Left ventricle myocardium superior (tissue), 1 donor: ENCODE data around the gene LTB. TPM values are rescaled to one million over a fixed set of nuclear protein-coding genes. Genes with fewer than 3 reads are reported as not detected.
A peak's percentile ranks its signal among the peaks of the same experiment; 100 is the strongest.

ENCODE experiments used
- ATAC-seq: fragments of 200-7000 bp; cut with Tn5 transposase; one replicate; pipeline ENCODE4 v1.9.1; 2020; ENCODE audit warnings: mild to moderate bottlenecking, moderate library complexity
- DNase-seq: peaks from one replicate; pipeline ENCODE4 v3.0.0-alpha.2; 2020
- intact Hi-C: fragments of 100-400 bp; cut with micrococcal nuclease; formaldehyde crosslinking; loops from one replicate; pipeline ENCODE4 v1.11.0; 2022
- total RNA-seq: library from RNA; stranded (reverse); fragmentation: NEBNext Ultra II Directional; extraction: Animal tissue kit (Norgen Biotek cat#: 25700); gene quantifications from one replicate; pipeline ENCODE4 v1.2.1, GENCODE V29; 2021
- donor health status: DM: no; HTN: yes; CAD: no; lungs with severe emphysema.

LTB gene
- total RNA-seq, 1 donor from 2014 or later, result 0.40 TPM

DNA sequence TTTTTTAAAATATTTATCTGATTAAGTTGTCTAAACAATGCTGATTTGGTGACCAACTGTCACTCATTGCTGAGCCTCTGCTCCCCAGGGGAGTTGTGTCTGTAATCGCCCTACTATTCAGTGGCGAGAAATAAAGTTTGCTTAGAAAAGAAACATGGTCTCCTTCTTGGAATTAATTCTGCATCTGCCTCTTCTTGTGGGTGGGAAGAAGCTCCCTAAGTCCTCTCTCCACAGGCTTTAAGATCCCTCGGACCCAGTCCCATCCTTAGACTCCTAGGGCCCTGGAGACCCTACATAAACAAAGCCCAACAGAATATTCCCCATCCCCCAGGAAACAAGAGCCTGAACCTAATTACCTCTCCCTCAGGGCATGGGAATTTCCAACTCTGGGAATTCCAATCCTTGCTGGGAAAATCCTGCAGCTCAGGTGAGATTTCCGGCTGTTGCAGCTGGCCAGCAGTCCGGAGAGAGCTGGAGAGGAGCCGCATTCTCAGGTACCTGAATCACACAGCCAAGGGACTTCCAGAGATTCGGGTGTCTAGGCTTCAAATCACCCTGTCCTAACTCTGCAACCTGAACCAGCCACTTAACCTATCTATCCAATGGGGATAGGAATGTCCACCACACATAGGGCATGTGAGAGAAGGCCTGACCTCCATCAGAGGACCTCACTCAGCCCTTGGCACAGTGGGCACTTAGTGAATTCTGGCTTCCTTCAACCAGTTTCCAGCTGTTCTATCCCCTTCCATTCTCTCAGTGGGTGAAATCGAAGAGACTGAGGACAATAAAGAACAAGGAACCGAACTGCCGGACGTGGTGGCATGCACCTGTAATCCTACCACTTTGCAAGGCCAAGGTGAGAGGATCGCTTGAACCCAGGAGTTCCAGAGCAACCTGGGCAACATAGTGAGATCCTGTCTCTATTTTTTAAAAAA lies 3.8 kb downstream of the LTB start:
- intact Hi-C loops, result no loop called here
- ATAC-seq (no peak), DNase-seq (no peak)

DNA sequence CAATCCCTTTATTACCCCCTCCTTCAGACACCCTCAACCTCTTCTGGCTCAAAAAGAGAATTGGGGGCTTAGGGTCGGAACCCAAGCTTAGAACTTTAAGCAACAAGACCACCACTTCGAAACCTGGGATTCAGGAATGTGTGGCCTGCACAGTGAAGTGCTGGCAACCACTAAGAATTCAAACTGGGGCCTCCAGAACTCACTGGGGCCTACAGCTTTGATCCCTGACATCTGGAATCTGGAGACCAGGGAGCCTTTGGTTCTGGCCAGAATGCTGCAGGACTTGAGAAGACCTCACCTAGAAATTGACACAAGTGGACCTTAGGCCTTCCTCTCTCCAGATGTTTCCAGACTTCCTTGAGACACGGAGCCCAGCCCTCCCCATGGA lies 4.7 kb downstream of the LTB start:
- no peak for ATAC-seq
- no peak for DNase-seq
- intact Hi-C loops, result no loop called here

DNA sequence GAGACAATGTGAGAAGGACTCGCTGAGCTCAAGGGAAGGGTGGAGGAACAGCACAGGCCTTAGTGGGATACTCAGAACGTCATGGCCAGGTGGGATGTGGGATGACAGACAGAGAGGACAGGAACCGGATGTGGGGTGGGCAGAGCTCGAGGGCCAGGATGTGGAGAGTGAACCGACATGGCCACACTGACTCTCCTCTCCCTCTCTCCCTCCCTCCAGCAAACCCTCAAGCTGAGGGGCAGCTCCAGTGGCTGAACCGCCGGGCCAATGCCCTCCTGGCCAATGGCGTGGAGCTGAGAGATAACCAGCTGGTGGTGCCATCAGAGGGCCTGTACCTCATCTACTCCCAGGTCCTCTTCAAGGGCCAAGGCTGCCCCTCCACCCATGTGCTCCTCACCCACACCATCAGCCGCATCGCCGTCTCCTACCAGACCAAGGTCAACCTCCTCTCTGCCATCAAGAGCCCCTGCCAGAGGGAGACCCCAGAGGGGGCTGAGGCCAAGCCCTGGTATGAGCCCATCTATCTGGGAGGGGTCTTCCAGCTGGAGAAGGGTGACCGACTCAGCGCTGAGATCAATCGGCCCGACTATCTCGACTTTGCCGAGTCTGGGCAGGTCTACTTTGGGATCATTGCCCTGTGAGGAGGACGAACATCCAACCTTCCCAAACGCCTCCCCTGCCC lies 5.2 kb downstream of the LTB start:
- ATAC-seq, result no peak
- no peak for DNase-seq
- intact Hi-C loops, result no loop called here

DNA sequence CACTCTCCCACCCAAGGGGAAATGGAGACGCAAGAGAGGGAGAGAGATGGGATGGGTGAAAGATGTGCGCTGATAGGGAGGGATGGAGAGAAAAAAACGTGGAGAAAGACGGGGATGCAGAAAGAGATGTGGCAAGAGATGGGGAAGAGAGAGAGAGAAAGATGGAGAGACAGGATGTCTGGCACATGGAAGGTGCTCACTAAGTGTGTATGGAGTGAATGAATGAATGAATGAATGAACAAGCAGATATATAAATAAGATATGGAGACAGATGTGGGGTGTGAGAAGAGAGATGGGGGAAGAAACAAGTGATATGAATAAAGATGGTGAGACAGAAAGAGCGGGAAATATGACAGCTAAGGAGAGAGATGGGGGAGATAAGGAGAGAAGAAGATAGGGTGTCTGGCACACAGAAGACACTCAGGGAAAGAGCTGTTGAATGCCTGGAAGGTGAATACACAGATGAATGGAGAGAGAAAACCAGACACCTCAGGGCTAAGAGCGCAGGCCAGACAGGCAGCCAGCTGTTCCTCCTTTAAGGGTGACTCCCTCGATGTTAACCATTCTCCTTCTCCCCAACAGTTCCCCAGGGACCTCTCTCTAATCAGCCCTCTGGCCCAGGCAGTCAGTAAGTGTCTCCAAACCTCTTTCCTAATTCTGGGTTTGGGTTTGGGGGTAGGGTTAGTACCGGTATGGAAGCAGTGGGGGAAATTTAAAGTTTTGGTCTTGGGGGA lies 6.1 kb downstream of the LTB start:
- ATAC-seq (no peak), DNase-seq (no peak)
- intact Hi-C loops, result no loop called here

DNA sequence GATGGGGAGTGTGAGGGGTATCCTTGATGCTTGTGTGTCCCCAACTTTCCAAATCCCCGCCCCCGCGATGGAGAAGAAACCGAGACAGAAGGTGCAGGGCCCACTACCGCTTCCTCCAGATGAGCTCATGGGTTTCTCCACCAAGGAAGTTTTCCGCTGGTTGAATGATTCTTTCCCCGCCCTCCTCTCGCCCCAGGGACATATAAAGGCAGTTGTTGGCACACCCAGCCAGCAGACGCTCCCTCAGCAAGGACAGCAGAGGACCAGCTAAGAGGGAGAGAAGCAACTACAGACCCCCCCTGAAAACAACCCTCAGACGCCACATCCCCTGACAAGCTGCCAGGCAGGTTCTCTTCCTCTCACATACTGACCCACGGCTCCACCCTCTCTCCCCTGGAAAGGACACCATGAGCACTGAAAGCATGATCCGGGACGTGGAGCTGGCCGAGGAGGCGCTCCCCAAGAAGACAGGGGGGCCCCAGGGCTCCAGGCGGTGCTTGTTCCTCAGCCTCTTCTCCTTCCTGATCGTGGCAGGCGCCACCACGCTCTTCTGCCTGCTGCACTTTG lies 6.8 kb downstream of the LTB start, which contains the start of gene TNF:
Gene TNF (plus strand): TSS at position 231 of the 567 bp plus-strand sequence. CDS start 177 bp downstream, at position 408.
- peak; percentile 69 for ATAC-seq
- intact Hi-C loops, result no loop called here
- DNase-seq, result peak; percentile 57

DNA sequence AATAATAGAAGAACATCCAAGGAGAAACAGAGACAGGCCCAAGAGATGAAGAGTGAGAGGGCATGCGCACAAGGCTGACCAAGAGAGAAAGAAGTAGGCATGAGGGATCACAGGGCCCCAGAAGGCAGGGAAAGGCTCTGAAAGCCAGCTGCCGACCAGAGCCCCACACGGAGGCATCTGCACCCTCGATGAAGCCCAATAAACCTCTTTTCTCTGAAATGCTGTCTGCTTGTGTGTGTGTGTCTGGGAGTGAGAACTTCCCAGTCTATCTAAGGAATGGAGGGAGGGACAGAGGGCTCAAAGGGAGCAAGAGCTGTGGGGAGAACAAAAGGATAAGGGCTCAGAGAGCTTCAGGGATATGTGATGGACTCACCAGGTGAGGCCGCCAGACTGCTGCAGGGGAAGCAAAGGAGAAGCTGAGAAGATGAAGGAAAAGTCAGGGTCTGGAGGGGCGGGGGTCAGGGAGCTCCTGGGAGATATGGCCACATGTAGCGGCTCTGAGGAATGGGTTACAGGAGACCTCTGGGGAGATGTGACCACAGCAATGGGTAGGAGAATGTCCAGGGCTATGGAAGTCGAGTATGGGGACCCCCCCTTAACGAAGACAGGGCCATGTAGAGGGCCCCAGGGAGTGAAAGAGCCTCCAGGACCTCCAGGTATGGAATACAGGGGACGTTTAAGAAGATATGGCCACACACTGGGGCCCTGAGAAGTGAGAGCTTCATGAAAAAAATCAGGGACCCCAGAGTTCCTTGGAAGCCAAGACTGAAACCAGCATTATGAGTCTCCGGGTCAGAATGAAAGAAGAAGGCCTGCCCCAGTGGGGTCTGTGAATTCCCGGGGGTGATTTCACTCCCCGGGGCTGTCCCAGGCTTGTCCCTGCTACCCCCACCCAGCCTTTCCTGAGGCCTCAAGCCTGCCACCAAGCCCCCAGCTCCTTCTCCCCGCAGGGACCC lies 7.8 kb downstream of the LTB start:
- ATAC-seq (no peak), DNase-seq (no peak)
- intact Hi-C loops, result no loop called here

DNA sequence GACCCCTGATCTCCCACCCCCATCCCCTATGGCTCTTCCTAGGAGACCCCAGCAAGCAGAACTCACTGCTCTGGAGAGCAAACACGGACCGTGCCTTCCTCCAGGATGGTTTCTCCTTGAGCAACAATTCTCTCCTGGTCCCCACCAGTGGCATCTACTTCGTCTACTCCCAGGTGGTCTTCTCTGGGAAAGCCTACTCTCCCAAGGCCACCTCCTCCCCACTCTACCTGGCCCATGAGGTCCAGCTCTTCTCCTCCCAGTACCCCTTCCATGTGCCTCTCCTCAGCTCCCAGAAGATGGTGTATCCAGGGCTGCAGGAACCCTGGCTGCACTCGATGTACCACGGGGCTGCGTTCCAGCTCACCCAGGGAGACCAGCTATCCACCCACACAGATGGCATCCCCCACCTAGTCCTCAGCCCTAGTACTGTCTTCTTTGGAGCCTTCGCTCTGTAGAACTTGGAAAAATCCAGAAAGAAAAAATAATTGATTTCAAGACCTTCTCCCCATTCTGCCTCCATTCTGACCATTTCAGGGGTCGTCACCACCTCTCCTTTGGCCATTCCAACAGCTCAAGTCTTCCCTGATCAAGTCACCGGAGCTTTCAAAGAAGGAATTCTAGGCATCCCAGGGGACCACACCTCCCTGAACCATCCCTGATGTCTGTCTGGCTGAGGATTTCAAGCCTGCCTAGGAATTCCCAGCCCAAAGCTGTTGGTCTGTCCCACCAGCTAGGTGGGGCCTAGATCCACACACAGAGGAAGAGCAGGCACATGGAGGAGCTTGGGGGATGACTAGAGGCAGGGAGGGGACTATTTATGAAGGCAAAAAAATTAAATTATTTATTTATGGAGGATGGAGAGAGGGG lies 8.8 kb downstream of the LTB start:
- intact Hi-C loops, result no loop called here
- DNase-seq (no peak), ATAC-seq (no peak)

DNA sequence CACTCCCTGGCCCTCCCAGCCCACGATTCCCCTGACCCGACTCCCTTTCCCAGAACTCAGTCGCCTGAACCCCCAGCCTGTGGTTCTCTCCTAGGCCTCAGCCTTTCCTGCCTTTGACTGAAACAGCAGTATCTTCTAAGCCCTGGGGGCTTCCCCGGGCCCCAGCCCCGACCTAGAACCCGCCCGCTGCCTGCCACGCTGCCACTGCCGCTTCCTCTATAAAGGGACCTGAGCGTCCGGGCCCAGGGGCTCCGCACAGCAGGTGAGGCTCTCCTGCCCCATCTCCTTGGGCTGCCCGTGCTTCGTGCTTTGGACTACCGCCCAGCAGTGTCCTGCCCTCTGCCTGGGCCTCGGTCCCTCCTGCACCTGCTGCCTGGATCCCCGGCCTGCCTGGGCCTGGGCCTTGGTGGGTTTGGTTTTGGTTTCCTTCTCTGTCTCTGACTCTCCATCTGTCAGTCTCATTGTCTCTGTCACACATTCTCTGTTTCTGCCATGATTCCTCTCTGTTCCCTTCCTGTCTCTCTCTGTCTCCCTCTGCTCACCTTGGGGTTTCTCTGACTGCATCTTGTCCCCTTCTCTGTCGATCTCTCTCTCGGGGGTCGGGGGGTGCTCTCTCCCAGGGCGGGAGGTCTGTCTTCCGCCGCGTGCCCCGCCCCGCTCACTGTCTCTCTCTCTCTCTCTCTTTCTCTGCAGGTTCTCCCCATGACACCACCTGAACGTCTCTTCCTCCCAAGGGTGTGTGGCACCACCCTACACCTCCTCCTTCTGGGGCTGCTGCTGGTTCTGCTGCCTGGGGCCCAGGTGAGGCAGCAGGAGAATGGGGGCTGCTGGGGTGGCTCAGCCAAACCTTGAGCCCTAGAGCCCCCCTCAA lies 9.9 kb downstream of the LTB start, which contains the start of gene LTA:
Gene LTA (plus strand): TSS at position 249 of the 871 bp plus-strand sequence. CDS start 454 bp downstream, at position 703.
- intact Hi-C loops, result no loop called here
- no peak for ATAC-seq
- DNase-seq, result no peak

DNA sequence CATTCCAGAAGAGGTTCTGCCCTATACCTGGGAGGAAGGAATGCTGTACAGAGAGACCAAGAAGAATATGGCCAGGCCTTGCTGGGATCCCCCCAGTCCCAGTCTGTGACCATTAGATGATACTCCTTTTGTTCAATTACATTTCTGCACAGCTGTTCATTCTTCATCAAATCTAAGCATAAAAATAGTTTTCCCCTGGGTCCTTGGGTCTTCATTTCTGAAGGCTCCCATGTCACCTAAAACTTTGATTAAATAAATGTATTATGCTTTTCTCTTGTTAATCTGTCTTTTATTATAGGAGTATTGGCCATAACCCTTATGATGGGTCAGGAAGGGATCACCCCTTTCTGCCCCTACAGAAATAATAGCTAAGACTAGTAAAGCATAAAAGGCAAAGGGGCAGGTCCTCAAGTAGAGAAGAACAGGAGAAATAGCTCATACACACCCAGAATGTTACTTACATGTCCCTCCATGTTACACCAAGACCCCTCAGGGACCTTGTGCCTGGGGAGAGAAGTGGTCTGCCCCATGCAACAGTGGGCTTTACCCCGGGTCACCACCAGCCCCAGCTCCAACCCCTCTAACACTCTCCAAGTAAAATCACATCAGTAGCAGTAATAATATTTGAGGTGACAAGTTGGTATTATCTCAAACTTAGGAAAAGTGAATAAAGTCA lies 12.2 kb downstream of the LTB start:
- intact Hi-C loops, result no loop called here
- ATAC-seq (no peak), DNase-seq (no peak)

DNA sequence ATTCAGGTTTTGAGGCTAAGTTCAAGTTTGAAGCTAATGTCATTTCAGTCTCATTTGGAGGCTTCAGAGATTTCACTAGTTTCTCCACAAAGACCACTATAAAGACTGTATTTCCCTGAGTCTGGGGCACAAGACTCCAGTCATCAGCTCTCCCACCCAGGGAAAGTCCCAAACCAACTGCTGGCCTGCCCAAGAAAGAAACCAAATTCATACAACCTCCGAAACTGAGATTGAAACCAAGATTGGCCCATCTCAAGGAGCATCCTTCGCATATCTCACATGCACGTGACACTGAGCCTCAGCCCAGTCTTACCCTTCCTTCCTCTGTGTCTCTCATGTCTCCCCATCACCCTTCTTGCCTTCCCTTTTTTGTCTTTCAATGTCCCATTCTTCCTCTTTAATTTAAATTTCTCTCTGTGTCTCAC lies 13.7 kb downstream of the LTB start:
- DNase-seq (no peak), ATAC-seq (peak; percentile 48)
- intact Hi-C loops, result no loop called here

DNA sequence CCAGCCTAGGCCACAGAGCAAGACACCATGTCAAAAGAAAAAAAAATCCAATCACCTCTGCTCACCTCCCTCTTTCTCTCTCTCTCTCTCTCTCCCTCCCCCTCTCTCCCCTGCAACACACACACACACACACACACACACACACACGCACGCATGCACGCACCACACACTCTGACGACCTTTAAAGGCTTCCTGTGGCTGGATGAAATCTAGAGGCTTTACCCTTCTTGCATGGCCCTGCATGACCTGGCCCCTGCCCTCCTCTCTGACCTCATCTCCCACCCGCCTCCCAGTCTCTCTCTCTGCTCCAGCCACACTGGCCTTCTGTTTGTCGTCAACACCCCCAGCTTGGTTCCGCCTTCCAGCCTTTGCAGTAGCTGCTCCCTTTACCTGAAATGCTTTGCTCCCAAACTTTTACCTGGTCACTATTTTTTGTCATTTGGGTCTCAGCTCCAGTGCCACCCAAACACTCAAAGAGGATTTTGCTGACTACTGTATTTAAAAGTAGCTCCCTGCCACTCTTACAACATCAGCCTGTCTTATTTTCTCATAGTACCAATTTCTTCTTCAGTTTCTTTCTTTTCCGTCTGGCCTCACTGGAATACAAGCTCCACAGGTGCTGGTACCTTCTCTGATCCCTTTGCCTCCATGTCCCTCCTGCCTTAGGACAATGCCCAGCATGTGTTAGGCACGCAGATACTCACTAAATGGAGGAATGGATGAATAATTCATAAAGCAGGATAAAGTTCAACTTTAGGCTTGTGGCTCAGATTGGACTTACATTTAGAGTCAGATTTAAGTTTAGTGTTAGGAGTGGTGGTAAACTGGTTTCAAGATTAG lies 14.5 kb downstream of the LTB start:
- ATAC-seq (no peak), DNase-seq (no peak)
- intact Hi-C loops, result no loop called here

DNA sequence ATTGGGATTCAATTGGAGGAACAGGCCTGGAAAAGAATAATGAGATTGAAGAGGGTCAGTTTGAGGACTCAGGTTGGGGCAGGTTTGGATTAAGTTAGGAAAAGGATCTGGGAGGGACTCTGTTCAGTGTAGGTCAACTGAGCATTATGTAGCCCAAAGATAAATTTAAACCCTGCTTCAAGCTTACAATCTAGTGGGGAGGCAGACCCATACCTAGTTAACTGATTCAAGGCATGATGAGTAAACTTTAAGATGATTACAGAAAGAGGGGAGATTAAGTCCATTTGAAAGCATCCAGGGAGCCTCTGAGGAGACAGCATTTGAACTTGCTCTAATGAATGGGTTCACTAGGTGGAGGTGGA lies 21.5 kb downstream of the LTB start:
- no peak for DNase-seq
- intact Hi-C loops, result no loop called here

DNA sequence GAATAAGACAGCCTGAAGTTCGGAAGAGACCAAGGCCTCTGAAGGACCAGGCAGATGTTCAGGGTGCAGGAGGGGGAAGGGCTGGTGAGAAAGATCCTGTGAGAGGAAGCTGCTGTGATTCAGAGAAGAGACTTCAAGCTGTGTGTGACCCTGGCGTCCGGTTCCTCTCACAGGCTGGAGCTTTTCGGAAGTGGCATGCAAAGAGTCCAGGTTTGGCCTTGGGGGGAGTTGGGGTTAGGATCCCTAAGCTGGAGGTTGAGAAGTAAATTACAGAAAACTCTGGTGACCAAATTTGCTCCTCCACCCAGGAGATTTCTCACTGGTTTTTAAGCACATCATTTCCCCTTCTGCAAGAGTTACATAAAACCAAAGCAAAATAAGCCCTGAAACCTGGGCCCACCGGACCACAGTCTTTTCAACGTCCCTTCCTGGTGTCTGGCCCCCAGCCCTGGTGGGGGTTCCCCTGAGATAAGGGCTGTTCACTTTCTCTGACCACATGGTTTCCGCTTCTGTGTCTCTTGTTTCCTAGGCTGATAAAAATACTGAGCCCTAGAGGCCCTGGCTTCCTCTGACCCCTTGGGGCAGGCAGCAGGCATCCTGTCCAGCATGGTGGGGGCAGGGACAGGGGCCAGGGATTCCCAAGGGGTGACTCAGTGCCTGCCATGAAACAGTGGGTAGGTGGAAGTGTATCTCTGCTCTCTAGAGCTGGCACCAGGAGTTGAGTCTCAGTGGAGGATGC lies 22.1 kb downstream of the LTB start:
- peak; percentile 79 for ATAC-seq
- peak; percentile 71 for DNase-seq
- intact Hi-C loops, result no loop called here

More for the DNA sequence above, 21.5 kb downstream of the LTB start:
- ATAC-seq, result no peak

DNA sequence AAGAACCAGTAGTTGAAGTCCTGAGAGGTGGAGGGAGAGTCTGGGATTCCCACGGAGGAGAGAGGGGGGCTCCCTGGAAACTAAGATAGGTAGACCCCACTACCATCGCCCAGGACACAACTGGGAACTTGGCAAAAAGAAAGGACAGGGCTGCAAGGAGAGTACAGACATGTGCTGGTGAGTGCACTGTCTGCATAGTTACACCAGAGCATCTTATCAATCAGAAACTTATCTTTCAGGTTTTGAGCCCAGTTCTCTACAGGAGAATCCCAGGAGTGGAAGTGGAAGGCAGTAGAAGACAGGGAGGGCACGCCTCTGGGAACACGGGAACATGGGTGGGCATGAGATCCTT lies 22.6 kb downstream of the LTB start:
- intact Hi-C loops, result no loop called here
- no peak for DNase-seq
- no peak for ATAC-seq
